Measurements from ENCODE around the gene USH2A.

Gene USH2A

GRCh38 chr1:215900684-215901083 is 522.6 kb downstream of the USH2A start:
- DNase-seq, result no peak

- DNase-seq, result no peak
Observed at GRCh38 chr1:215899901-215900300, 523.3 kb downstream of the USH2A start.

- DNase-seq, result no peak
Observed at GRCh38 chr1:215895893-215896292, 527.4 kb downstream of the USH2A start.

- DNase-seq, result no peak
Observed at GRCh38 chr1:215895276-215895675, 528.0 kb downstream of the USH2A start.

GRCh38 chr1:215894617-215895016 is 528.6 kb downstream of the USH2A start:
- DNase-seq, result no peak

GRCh38 chr1:215891266-215892057 is 531.8 kb downstream of the USH2A start:
- no peak for DNase-seq

GRCh38 chr1:215890438-215890837 is 532.8 kb downstream of the USH2A start:
- no peak for DNase-seq

GRCh38 chr1:215889871-215890270 is 533.4 kb downstream of the USH2A start:
- DNase-seq, result no peak

- DNase-seq, result no peak
Observed at GRCh38 chr1:215888159-215888558, 535.1 kb downstream of the USH2A start.

GRCh38 chr1:215887627-215888026 is 535.6 kb downstream of the USH2A start:
- no peak for DNase-seq

GRCh38 chr1:215883004-215883403 is 540.2 kb downstream of the USH2A start:
- DNase-seq, result no peak

GRCh38 chr1:215878843-215879242 is 544.4 kb downstream of the USH2A start:
- DNase-seq, result no peak

GRCh38 chr1:215878128-215878527 is 545.1 kb downstream of the USH2A start:
- DNase-seq, result no peak

- DNase-seq, result no peak
Observed at GRCh38 chr1:215877452-215877951, 545.7 kb downstream of the USH2A start.

- DNase-seq, result no peak
Observed at GRCh38 chr1:215875712-215876111, 547.5 kb downstream of the USH2A start.

- DNase-seq, result no peak
Observed at GRCh38 chr1:215875236-215875635, 548.0 kb downstream of the USH2A start.

- no peak for DNase-seq
Observed at GRCh38 chr1:215872658-215873057, 550.6 kb downstream of the USH2A start.

GRCh38 chr1:215868500-215868899 is 554.7 kb downstream of the USH2A start:
- DNase-seq, result no peak

GRCh38 chr1:215865060-215865459 is 558.2 kb downstream of the USH2A start:
- no peak for DNase-seq

GRCh38 chr1:215863796-215864195 is 559.5 kb downstream of the USH2A start:
- DNase-seq, result no peak

- no peak for DNase-seq
Observed at GRCh38 chr1:215860833-215861232, 562.4 kb downstream of the USH2A start.

- DNase-seq, result no peak
Observed at GRCh38 chr1:215857317-215857716, 565.9 kb downstream of the USH2A start.

GRCh38 chr1:215845234-215845891 is 577.9 kb downstream of the USH2A start:
- no peak for DNase-seq

GRCh38 chr1:215844777-215845176 is 578.5 kb downstream of the USH2A start:
- DNase-seq, result no peak
